T-helper 22 cell (primary cell): ENCODE measurements around the gene SDHC.
"Not testable (repeated sequence)": the region's sequence is repeated elsewhere in the genome, so short reads cannot be mapped to it uniquely, and the experiment has no call there.

Experiments
- DNase-seq: peaks from one replicate; pipeline ENCODE4 v3.0.0-alpha.2; 2020; ENCODE audit warnings: low read depth

The SDHC gene

DNA sequence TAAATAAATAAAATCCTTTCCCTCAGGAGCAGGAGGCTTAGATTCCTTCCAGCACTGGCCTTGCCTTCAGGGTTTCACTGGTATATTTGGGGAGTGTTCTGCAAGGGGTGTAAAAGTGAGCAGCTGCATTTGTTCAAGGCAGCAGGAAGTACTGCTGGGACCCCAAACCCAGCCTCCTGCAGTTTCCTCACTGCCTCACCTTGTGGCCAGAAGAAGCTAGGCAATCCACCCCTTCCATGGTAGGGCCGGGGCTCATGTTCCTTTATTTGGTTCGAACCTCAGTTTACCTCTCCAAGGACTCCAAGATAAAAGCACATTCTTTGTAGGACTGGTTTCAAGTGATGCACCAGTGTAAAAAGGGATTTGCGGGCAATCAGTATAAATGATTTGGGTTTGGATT, 74.5 kb downstream of the SDHC start:
- no peak for DNase-seq

DNA sequence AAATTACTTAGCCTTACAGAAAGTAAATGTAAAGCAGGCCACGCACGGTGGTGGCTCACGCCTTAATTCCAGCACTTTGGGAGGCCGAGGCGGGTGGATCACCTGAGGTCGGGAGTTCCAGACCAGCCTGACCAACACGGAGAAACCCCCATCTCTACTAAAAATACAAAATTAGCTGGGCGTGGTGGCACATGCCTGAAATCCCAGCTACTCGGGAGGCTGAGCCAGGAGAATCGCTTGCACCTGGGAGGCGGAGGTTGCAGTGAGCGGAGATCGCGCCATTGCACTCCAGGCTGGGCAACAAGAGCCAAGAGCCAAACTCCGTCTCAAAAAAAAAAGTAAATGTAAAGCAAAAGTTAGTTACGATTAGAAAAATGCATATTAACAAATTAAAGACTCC, 75.0 kb downstream of the SDHC start:
- DNase-seq = not testable (repeated sequence)

DNA sequence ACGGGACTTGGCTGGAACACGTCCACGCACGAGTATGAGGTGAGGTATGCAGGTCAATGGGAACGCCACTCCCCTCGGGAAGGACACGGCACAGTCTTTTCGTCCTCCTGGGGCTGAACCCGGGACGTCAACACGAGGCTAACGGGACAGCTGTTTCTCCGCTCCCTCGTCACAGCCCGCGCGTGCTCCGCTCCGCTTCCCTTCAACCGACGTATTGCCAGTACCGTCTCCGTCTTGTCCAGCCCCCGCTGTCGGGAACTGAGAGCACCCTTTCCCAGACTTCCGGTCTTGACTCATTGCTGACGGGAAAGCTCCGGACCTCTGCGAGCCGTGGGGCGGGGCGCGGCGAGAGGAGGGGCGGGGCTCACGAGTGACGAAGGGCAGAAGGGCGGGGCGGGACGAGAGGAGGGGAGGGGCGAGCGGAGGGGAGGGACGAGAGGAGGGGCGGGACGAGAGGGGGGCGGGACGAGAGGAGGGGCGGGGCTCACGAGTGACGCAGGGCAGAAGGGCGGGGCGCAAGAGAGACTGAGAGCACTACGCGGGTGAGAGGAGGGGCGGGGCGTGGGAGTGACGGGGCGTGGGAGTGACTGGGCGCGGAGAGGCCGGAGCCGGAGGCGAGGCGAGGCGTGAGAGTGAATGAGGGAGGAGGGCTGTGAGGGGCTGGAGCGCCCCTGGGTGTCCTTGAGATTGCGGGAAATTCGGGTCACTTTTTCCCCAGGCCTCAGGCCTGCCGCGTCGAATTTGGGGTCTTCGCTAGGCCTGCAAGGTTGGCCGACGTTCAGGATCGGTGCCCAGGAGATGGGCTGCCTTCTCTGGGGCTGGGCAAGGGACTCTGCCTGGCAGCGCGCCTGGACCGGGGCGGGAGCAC, 75.7 kb downstream of the SDHC start:
- peak; percentile 90 for DNase-seq

DNA sequence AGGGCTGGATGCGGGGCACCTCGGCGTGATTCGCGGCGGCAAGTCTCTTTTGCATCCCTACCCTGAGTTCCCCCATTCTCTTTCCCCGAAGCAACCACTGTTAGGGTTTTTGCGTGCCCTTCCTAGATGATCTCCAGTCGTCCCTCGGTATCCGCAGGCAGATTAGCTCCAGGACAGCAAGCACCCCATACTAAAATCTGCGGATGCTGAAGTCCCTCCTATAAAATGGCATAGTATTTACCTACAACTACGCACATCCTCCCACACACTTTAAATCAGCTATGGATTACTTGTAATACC, 76.3 kb downstream of the SDHC start:
- no peak for DNase-seq

DNA sequence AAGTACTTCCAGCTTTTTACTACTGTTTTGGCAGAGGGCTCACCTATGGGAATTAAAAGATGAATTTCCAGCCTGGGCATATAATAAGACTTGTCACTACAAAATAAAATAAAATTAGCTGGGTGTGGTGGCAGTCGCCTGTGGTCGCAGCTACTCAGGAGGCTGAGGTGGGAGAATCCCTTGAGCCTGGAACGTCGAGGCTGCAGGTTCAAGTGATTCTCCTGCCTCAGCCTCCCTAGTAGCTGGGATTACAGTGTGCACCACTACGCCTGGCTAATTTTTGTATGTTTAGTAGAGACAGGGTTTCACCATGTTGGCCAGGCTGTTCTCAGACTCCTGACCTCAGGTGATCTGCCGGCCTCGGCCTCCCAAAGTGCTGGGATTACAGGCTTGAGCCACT, 77.0 kb downstream of the SDHC start:
- not testable (repeated sequence) for DNase-seq

DNA sequence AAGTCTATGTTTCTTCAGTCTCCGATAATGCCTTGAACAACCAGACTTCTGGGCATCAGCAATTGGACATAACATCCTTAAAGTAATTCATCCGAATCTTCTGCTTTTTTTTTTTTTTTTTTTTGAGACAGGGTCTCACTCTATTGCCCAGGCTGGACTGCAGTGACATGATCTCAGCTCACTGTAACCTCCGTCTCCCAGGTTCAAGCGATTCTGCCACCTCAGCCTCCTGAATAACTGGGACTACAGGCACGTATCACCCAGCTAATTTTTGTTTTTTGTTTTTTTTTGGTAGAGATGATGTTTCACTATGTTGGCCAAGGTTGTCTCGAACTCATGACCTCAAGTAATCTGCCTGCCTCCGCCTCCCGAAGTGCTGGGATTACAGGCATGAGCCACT, 77.4 kb downstream of the SDHC start:
- DNase-seq = no peak

DNA sequence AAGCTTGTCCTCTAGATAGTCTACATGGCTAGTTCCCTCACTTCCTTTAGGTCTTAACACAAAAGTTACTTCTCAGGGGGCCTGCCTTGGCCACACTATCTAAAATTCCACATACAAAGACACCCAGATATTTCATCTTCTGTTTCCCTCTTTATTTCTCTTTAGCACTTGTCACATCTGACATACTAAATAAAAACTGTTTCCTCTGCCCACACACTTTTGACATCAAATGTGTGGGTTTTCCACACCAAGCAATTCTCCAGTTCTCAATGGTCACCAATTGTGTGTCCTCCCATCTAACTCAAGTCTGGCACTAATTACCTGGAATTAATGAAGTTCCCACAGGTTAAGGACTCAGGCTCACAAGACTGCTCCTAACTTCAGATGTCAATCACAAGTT, 79.0 kb downstream of the SDHC start:
- DNase-seq = no peak

DNA sequence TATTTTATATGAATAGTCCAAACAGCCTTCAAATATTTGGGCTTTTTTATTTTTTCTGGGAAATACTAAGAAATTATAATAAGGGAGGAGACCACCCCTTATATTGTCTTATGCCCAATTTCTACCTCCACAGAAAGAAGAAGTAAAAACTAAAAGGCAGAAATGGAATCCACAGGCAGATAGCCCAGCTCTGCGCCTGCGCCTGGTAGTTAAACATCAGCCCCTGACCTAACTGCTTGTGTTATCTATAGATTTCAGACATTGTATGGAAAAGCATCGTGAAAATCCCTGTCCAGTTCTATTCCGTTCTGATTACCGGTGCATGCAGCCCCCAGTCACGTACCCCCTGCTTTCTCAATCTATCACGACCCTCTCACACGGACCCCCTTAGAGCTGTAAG, 82.9 kb downstream of the SDHC start:
- not testable (repeated sequence) for DNase-seq

DNA sequence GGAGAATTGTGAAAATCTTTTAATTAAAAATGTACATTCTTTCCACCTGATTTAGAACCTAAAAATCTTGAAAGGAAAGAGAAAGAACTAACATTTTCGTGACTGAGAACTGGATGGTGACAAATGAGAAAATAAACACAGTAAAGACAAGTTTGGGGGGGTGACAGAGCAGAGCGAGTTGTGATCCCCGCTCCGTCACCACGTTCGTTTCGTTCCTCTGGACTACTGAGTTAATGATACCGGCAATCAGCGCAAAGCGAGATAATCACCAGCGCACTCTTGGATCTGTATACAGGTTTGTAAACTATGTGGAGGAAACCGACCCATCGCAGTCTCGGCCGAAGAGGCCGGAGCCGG, 84.7 kb downstream of the SDHC start:
- DNase-seq = no peak

DNA sequence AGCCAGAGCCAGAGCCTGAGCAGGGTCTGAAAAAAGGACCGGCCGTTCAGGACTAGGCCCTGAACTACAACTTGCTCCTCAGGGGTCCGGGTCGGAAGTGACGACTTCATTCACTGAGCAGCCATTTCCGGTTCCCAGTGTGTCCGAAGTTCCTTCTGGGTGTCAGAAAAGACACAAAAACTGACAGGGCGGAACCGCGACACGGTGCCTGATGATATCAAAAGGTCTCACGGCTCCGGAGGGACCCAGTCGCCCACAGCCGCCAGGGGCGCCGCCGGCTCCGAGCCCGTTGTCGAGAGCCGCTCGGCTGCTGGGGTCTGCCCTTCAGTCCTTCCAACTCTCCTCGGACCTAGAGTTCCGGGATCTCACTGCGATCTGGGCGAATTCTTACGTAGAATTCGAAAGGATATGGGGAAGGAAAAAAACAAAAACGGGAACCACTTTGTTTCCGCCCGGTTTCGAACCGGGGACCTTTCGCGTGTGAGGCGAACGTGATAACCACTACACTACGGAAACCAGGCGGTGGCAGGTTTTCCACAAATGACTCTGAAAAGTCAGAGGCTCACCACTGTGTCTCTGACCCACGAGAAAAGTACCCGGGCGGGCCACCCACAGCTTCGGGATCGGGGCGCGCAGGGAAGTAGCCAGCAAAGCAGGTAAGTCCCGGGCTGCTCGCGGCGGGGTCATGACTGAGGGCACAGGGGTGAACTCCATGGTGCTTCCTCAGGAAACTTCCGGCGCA, 85.2 kb downstream of the SDHC start:
- peak; percentile 83 for DNase-seq

DNA sequence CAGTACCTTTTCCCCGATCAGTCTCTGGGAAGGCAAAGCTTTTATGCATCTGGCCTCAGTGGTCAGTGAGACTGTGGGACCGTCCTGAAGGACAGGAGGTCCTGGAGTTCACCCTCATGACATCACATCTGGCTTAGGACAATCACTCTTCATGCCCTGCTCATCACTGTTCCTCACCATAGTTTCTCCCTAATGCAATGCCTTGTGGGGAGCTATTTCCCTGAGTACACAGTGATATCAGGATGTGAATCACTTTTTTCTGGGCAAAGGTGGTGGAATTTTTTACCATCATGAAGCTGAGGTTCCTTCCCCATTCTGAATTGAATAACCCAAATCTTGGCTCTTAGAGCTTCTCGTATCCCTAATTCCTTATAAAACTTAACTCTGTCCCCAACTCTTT, 88.3 kb downstream of the SDHC start:
- no peak for DNase-seq

DNA sequence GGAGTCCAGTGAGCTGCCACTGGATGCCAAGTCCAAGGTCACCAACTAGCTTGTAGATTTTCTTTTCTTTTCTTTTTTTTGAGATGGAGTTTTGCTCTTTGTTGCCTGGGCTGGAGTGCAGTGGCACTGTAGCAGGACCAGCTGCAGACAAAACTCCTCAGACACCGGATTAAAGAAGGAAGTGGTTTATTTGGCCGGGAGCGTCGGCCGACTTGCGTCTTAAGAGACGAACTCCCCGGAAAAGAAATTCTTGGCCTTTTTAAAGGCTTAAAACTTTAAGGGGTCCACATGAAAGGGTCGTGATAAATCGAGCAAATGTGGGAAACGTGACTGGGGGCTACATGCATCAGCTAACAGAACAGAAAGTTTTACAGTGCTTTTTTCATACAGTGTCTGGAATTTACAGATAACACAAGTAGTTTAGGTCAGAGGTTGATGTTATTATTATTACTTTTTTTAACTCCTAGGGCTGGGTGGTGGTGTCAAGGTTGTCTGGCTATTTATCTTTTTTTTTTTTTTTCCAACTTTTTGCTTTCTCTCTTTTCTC, 89.9 kb downstream of the SDHC start:
- no peak for DNase-seq

DNA sequence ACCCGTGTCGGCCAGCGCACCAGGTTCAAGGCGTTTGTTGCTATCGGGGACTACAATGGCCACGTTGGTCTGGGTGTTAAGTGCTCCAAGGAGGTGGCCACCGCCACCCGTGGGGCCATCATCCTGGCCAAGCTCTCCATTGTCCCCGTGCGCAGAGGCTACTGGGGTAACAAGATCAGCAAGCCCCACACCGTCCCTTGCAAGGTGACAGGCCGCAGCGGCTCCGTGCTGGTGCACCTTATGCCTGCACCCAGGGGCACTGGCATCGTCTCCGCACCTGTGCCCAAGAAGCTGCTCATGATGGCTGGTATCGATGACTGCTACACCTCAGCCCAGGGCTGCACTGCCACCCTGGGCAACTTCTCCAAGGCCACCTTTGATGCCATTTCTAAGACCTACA, 92.4 kb downstream of the SDHC start:
- DNase-seq = not testable (repeated sequence)

DNA sequence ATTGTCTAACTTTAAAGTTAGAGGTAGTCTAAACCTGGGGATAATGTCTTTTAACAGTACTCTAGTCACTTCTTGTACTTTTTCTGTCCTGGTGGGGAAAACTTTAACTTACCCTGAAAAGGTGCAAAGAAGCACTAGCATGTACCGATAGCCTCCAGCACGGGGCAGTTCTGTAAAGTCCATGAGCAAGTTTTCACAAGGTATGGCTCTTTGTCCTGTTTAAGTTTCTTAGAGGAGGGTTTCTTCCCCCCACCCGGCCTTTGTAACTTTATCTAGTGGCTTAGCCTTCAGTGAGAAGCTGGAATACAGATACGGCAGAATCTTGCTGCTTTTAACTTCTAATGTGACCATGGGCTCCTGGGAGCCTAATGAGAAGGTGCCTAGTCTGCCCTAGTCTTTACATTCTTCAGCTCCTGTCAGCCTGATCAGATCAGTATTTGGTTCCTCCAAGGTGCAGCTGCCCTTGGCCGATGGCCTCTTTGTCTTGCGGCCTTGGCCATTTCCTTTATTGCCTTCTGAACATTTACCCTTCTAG, 93.3 kb downstream of the SDHC start:
- DNase-seq = no peak

DNA sequence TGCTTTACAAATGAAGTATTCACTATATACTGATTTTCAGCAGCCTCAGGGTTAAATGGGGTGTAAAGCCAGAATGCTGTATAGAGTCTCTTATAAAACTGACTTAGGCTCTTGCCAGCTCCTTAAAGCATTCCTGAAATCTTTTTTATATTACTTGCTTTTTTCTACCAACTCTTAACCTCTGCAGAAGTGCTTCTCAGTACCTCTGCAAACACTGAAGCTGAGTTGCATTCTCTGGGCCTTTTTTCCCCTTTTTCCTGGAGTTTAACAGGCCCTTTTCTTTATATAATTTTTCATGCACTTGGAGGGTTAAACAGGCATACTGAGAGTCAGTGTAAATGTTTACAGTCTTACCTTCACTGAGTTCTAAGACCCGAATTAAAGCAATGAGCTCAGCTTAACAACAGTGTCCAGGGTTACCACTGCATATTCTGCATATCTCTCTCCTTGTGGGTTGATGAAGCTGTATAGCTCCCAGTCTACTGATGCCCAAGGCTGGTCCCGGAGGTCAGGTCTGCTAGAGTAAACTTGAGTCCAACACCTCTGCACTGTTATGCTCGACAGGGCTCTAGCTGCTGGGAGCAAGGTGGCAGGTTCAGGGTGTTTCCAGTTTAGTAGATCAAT, 94.4 kb downstream of the SDHC start:
- no peak for DNase-seq

DNA sequence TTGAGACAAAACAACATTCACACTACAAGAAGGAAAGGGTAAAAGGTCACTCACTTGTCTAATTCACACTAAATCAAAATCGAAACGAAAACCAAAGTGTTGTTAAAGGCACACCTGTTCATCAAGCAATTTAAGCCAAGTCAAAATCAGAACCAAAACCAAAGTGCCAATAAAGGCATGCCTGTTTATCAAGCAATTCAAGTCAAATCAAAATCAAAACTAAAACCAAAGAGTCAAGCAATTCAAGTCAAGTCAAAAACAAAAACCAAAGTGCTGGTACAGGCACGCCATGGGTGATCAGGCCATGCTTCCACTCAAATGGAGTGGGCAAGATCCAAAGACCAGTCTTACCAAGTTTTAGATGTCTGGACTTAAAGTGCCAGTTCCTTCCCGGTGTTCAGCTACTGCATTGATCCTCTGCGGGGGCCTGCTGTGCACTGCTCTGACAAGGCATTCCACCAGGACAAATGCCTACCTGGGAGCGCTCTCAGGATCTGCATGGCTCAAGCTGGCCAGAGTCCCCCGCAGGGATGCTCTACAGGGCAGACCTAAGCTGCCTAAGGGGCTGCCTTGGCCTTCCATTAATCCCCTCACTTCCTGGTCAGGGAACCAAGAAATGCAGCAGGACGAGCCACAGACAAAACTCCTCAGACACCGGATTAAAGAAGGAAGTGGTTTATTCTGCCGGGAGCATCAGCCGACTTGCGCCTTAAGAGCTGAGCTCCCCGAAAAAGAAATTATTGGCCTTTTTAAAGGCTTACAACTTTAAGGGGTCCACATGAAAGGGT, 95.9 kb downstream of the SDHC start:
- DNase-seq = not testable (repeated sequence)

DNA sequence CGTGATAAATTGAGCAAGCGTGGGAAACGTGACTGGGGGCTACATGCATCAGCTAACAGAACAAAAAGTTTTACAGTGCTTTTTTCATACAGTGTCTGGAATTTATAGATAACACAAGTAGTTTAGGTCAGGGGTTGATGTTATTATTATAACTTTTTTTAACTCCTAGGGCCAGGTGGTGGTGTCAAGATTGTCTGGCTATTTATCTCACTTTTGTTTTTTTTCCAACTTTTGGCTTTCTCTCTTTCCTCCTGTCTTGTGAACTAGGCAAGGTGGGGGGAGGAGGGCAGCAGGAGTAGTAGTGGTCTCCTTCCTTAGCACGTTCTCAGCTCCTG, 96.4 kb downstream of the SDHC start:
- DNase-seq = not testable (repeated sequence)
